HG02970 (cell line): Measurements from ENCODE around the gene IPP.
"Not testable (repeated sequence)": the region's sequence is repeated elsewhere in the genome, so short reads cannot be mapped to it uniquely, and the experiment has no call there.

Source experiments
- ATAC-seq: cut with Tn5 transposase; IDR thresholded peaks from one replicate; pipeline ENCODE4 v1.9.1; 2021; ENCODE audit warnings: mild to moderate bottlenecking, moderate library complexity, moderate number of reproducible peaks; ENCODE audit not compliant: unreplicated experiment, low FRiP score

IPP gene

DNA sequence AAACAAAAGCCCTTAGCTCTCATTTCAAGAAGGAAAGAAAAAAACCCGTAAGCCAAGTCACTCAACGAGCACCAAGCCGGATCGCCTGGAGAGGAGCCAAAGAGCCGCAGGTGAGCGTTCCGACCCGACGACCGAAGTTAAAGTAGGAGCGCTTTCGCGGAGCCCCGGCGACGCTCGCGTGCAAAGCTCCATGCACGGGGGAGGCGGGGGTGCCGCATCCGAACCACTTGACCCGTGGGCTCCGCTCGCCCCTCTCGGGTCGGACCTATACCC lies 64.5 kb downstream of the IPP start:
- ATAC-seq: no peak

GRCh38 chr1:45685308-45686014 lies 65.0 kb downstream of the IPP start:
- no peak for ATAC-seq

DNA sequence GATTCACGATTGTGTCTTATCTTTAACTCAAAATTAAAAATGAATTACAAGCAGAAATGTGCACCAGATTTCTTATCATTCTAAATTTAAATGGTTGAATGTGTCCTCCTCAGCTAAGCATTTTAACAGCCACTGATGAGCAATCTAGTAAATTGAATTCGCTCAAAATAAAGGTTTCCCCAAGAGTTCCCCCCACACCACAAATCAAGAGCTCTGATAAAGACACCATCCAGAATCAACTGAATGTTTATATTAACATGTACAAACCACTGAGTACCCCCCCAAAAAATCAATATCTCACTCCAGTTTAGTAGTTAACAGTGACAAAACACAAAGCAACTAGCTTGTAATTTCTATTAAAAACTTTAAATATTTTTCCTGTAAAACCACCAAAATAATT lies 66.1 kb downstream of the IPP start:
- no peak for ATAC-seq

DNA sequence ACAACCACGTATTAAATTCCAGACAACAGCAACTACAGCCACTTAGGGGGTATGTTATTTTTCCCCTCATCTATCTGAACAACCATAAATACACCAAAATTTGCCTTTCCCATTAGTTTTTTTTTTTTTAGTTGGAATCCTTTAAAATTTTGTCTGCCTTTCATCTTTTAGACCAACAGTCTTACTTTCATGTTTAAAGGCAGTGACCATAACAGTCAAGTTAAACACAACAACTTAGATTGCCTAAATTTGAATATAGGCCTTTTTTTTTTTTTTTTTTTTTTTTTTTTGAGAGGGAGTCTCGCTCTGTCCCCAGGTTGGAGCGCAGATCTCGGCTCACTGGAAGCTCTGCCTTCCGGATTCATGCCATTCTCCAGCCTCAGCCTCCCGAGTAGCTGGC lies 67.5 kb downstream of the IPP start:
- ATAC-seq: no peak

- ATAC-seq: no peak
Measured at GRCh38 chr1:45679123-45679522, 71.3 kb downstream of the IPP start.

GRCh38 chr1:45678489-45678888 lies 72.0 kb downstream of the IPP start:
- no peak for ATAC-seq

DNA sequence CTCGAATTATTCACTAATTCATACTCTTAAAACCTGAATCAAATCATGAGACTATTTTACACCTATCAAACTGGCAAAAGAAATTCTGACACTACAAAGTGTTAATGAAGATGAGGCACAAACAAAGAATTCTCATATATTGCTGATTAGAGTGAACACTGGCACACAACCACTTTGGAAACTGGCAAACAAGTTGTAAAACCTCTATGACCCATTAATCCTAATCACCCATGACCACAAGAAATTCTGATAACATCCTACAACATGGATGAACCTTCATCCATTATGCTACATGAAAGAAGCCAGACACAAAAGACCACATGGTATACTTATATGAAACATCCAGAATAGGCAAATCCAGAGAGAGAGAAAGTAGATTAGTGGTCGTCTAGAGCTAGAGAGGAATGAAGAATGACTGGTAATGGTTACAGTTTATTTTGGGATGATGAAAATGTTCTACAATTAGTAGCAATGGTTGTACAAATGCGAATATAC lies 72.7 kb downstream of the IPP start:
- no peak for ATAC-seq

DNA sequence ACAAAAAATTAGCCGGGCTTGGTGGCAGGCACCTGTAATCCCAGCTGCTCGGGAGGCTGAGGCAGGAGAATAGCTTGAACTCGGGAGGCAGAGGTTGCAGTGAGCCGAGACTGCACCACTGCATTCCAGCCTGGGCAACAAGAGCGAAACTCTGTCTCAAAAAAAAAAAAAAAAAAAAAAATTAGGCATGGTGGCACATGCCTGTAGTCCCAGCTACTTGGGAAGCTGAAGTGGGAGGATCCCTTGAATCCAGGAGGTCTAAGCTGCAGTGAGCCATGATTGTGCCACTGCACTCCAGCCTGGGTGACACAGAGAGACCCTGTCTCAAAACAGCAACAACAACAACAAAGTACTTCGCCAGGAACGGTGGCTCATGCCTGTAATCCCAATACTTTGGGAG lies 73.9 kb downstream of the IPP start:
- ATAC-seq: not testable (repeated sequence)

DNA sequence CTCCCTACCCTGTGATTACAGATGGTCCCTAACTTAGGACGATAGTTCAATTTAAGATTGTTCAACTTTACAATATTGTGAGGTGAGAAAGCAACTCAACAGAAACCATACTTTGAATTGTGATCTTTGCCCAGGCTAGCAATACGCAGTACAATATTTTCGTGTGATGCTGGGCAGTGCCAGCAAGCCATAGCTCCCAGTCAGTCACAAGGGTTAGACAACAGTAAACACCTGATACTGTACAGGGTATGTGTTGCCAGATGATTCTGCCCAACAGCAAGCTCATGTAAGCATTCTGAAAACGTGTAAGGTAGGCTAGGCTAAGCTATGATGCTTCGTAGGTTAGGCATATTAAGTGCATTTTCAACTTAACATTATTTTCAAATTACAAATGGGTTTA lies 76.0 kb downstream of the IPP start:
- ATAC-seq: no peak

GRCh38 chr1:45673956-45674355 lies 76.5 kb downstream of the IPP start:
- no peak for ATAC-seq

- no peak for ATAC-seq
Measured at GRCh38 chr1:45669859-45670655, 80.4 kb downstream of the IPP start.

GRCh38 chr1:45669379-45669778 lies 81.1 kb downstream of the IPP start:
- no peak for ATAC-seq

DNA sequence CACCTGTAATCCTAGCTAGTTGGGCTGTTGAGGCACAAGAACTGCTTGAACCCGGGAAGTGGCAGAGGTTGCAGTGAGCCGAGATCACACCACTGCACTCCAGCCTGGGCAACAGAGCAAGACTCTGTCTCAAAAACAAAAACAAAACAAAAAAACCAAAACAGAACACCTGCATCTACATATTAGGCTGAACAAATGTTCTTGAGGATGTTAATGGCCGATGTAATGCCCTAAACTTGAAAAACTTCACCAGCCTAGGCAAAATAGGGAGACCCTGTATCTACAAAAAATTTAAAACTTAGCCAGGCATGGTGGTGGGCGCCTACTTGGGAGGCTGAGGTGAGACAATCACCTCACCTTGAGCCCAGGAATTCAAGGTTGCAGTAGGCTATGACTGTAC lies 81.9 kb downstream of the IPP start:
- no peak for ATAC-seq

DNA sequence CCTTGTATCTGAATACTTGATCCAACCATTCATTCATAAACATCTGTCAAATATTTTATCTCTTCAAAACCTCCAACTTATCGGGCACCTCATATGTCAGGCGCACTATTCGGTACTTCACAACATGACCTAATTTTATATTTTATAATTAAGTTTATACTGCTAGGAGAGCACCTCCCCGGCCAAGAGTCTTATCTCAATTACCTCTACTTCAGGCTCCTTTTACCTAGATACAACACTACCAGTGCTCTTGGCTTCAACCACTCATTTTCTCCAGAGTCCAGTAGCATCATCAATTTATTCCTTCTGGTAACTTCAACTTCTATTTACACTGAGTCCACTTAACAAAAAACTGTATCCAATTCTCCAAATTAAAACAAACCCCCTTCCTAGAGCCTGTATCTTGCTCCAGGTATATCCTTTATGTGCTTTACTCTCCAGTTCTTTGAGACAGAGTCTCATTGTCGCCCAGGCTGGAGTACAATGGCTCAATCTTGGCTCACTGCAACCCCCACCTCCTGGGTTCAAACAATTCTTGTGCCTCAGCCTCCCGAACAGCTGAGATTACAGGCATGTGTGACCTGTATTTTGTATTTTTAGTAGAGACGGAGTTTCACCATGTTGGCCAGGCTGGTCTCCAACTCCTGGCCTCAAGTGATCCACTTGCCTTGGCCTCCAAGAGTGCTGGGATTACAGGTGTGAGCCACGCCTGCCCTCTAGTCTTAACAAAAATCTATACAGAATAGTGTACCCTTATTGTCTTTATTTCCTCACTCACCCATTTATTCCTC lies 82.9 kb downstream of the IPP start:
- no peak for ATAC-seq

GRCh38 chr1:45666836-45667235 lies 83.6 kb downstream of the IPP start:
- ATAC-seq: no peak

DNA sequence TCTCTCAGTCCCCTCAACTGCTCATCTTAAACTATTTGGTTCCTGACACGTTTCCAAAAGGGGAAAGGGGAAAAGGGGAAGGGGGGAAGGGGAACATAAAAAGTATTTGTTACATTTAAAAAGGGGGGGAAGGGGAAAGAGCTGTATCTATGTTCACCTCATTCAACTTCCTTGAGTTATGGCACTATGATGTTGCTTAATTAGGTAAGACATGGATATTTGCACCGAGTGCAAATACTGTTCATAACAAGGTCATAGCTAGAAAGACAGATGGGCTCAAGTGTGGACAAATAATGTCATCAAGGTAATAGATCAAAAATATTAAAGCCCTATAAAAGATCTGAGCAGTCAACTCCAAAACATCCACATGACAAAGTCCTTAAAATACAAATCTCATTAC lies 90.1 kb downstream of the IPP start:
- ATAC-seq: no peak

DNA sequence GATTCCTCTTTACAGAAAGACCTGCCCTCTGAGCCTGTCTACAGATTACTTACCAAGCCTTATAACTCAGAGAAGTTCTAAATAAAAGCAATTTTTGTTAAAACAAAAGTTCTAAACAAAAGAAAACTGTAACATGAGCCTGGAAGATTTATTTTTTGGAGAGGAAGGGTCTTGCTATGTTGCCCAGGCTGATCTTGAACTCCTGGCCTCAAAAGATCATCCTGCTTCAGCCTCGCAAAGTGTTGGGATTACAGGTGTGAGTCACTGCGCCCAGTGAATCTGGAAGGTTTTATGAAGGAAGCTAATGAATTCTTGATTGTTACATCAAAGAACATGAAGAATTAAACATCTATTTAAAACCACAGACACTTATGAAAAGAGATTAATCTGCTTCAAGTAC lies 91.2 kb downstream of the IPP start:
- no peak for ATAC-seq

DNA sequence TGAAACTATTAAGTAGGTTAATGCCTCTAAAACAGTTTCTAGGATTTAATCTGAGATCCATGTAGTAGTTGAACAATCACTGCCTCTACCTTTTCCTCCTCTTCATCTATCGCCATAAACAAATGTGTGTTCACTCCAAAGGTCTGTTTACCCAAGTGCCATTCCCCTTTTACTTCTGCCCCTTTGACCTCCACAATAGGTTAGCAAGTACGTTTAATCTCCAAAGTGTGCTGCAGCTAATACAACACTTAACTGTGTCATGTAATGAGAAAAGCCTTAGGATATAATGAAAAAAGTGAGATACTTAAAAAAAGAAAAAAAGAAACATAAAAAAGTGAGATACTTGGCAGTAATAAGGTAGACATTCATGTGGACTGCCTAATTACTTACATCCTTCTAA lies 92.3 kb downstream of the IPP start:
- no peak for ATAC-seq

DNA sequence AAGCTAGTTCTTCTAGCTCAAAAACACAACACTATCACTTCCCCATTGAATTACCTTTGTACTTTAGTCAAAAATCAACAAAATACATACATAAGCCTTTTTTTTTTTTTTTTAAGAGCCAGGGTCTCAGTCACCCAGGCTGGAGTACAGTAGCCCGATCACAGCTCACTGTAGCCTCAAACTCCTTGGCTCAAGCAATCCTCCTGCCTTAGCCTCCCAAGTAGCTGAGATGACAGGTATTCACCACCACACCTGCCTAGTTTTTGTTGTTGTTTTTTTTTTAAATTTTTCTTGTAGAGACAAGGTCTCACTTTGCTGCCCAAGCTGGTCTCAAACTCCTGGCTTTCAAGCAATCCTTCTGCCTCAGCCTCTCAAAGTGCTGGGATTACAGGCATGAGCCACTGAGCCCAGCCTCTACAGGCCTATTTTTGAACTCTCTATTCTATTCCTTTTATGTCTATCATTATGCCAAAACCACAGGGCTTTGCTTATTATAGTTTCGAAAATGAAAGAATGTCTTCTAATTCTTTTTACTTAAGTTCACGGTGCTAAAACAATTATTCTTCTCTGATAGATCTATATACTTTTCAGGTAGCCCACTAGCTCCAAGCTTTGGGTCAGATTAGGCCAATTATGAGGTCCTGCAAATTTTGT lies 93.8 kb downstream of the IPP start:
- no peak for ATAC-seq

GRCh38 chr1:45654540-45655280 lies 95.7 kb downstream of the IPP start:
- no peak for ATAC-seq
